Stomach (tissue), 4 donors: ENCODE results near the gene ANKRD55.

Experiments
- CTCF ChIP-seq, 7 experiments: fragments of 450-650 bp in 4 of 7; fragments of 200-600 bp in 3 of 7; sonication (generic) in 3 of 7; IDR thresholded peaks; one replicate each; pipeline ENCODE4 v1.5.1; 2016 to 2019; ENCODE audit warnings: antibody characterized with exemption in 7 of 7, control low read depth in 2 of 7, mild to moderate bottlenecking in 1 of 7
- POLR2A ChIP-seq, 4 donors: fragments of 450-650 bp; IDR thresholded peaks; one replicate each; pipeline ENCODE4 v1.6.1; 2016; ENCODE audit warnings: antibody characterized with exemption in 4 of 4, control low read depth in 2 of 4, mild to moderate bottlenecking in 1 of 4, moderate library complexity in 1 of 4
- POLR2AphosphoS5 ChIP-seq, 3 donors: sonication (generic); formaldehyde crosslinking; IDR thresholded peaks; one replicate each; pipeline ENCODE4 v1.6.1; 2016; ENCODE audit warnings: antibody characterized with exemption in 3 of 3

- TF ChIP-seq POLR2A (IDR thresholded peaks at IDR 0.05), result no peak
- no peak for TF ChIP-seq CTCF (IDR thresholded peaks at IDR 0.05)
- TF ChIP-seq POLR2AphosphoS5 (IDR thresholded peaks at IDR 0.05), result peak in 2 of 3 donors; percentile 26 to 47
These were observed 154.6 kb downstream of the ANKRD55 start for GRCh38 chr5:56078278-56079156.
